NCI-H446 treated with DMSO at 0.1 percent for 48 hours (cell line): ENCODE measurements around the gene NPBWR2.

Experiments
- DNase-seq: peaks from one replicate; lab custom pipeline; 2025; lab: John Stamatoyannopoulos, UW

The NPBWR2 gene

DNA sequence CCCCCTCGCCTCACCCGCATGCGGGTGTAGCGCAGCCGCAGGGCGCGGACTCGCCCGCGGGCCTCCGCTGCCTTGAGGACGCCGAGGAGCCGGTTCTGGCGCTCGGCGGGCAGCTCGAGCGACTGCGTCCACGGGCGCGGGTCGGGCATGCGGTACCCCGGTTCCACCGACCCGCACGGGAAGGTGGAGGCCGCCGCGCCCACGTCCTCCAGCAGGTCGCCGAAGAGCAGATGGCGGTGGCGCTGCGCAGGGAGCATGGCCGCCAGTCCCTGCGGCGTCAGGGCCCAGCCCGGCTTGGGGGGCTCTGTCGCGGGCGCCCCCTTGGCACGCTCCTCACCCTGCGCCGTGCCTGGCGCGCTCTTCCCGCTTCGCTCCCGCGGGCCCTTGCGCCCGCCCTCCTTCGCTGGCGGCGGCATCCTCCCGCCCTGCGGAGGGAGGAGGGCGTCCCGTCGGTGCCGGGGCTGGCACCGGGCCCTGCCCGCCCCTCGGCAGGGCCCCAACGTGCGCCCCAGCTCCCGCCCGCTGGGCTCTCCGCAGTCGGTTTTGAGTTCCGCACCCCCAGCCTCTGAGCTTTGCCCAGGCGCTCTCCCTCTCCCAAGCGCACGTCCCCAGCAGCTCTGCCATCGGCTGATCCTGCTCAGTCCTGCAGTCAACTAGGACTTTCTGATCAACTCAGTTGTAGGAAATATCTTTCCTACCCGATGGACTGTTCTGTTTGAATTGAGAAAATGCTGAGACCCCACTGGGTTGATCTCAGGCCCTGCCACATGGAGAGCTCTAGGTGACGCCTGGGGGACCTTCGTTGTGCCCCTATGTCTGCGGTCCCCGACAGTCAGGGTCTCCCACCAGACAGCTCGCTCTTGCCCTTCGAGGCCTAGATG lies 23.3 kb downstream of the NPBWR2 start, which contains the start of gene LKAAEAR1:
Gene LKAAEAR1 (minus strand): TSS at position 595 of the 881 bp plus-strand sequence. CDS start 179 bp downstream, at position 416.
- DNase-seq: no peak

DNA sequence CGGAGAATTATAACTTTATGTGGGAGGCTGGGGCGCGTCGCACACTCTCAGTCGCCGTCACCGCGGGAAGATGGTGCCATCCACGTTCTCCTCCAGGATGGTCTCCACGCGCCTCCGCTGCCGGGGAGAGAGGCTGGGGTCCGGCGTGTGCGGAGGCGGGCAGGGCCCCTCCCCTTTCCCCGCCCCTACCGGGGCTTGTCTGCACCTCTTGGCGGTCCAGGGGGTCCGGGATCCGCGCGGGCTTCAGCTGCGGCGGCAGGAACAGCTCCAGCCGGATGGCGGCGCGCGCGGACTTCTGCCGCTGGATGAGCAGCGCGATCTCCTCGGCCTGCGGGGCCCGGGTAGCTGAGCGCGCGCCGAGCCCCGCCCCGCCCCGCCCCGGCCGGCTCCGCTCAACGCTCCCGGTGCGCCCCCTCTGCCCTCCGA lies 24.0 kb downstream of the NPBWR2 start:
- peak; percentile 55 for DNase-seq

DNA sequence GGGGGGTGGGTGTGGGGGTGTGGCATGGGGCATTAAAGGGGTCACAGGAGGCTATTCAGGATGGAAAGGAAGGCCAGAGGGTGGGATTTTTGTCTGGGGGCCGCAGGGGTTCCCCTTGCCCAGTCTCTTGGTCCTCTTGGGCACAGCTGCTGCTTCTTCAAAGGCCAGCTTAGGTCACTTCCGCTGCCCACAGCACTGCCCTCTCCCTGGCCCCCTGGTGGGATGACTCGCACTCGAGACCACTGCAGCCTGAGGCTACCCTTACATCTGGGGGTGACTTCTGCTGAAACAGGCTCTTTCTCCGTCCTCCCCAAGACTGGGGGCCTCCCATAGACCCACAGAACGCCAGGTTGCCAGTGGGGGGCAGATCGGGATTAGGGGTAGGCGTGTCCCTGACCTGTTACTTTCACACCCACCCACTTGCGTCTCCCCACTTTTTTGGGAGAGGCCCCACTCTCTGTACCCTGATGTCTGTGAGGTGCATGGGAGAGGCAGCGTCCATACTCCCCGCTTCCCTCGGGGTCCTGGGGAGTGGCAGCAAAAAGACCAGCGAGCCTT lies 24.5 kb downstream of the NPBWR2 start:
- DNase-seq: no peak

DNA sequence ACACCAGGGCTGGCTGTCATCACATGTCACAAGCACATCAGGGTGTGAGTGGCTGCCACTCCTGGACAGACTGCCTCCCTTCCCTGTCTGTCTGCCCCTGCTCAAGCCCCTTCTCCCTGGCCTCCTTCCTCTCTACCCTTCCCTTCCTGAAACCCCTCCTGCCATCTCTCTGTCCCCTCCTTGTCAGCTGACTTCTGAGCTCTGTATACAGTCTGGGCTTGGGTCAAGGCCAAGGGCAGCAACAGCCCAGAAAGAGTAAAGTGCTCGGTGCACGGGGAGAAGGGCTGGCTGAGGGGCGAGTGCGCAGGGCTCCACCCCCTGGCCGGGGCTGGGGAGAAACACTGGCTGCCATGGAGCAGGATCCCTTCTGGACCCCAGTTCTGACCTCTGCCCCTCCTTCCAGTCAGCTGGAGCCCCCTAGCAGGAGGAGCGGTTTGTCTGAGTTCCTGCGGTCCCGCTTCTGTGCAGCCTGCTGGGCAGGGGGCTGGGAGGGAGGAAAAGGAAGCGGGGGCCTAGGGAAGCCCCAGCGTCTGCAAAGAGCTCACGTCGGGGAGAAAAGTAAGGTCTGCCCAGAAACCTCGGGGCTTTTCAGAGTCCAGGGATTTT lies 25.1 kb downstream of the NPBWR2 start:
- DNase-seq: no peak

DNA sequence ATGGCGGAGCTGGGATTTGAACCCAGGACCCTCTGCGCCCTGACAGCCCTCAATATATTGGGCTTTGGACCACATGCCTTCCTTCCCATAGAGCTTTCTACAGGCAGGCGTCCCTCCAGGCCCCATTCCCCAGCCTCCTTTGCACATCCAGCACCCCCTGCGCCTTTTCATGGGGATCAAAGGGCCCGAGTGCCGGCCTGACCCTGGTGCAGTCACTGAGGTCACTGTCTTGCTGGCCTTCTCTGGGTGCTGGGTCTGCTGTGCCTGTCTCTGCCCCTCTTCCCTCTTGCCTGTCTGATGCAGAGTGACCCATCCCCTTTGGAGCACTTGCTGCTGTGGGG lies 25.8 kb downstream of the NPBWR2 start:
- no peak for DNase-seq

DNA sequence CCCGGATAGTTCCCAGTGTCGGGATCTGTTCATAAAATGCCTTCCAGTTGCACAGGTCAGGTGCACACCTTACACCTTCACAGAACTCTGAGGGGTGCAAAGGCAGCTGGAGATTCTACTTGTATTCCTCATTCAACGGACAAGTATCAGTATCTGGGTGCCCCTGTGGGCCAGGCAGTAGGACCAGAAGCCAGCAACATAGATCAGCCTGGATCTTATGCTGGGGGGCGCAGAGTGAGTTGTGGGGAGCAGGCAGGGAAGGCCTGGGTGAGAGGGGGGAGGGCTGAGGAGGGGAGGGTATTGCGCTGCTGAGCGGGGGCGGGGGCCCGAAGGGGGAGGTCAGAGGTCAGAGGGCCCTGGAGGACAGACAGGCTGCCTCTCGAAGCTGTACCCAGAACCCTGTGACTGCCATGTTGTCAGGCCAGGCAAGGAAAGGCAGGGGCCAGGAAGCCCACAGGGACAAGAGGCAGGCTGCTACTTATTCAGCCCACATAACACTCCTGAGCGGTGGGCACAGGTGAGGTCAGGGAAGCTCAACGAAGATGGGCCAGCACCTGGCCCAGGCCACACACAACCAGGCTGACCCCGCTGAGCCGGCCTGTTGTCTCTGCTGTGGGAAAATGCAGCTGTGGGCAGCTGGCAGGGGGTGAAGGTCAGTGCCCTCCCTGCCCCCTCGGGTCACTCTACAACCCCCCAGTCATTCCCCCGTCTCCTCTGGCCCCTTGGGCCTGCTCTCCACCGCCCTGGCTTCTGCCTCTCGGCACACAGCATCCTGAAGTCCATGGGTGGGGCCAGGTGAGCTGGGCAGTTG lies 26.3 kb downstream of the NPBWR2 start:
- no peak for DNase-seq

DNA sequence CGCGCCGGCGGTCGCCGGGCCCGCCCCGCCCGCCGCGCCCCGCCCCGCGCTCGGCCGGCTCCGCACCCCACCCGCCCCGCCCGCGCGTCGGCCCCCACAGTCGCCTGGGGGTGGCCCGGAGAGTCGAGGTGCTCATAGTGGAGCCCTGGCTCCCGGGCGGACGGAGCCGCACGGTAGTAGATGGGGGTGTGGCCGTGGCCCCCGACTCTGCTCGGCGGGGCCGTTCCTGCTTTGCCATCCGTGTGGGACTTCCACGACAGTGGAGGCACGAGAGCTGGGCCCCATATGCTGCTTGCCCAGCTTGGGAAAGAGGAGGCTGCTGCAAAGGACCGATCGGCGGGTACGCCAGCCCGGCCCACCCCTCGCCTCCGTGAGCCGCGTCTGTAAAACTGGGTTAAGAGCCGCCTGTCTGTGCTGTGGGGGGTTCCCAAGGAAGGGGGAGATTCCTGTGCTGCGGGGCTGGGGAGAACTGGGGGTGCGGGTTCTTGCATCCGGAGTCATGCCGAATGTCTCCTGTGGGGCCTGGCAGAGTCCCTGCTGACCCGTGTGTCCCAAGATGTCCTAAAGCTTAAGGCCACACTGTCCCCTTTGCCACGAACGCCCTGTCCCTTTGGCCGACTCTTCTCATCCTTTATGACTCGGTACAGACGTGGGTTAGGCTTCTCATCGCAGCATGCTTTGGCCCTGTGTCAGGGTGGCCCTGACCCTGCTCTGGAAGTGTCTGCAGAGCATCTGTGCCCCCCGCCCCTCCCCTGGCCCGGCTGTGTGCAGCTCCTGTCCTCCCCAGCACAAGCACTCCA lies 27.2 kb downstream of the NPBWR2 start, which contains the start of gene OPRL1:
Gene OPRL1 (plus strand): TSS at position 70 of the 800 bp plus-strand sequence. CDS start 12,639 bp downstream, outside the sequence.
- DNase-seq: no peak

DNA sequence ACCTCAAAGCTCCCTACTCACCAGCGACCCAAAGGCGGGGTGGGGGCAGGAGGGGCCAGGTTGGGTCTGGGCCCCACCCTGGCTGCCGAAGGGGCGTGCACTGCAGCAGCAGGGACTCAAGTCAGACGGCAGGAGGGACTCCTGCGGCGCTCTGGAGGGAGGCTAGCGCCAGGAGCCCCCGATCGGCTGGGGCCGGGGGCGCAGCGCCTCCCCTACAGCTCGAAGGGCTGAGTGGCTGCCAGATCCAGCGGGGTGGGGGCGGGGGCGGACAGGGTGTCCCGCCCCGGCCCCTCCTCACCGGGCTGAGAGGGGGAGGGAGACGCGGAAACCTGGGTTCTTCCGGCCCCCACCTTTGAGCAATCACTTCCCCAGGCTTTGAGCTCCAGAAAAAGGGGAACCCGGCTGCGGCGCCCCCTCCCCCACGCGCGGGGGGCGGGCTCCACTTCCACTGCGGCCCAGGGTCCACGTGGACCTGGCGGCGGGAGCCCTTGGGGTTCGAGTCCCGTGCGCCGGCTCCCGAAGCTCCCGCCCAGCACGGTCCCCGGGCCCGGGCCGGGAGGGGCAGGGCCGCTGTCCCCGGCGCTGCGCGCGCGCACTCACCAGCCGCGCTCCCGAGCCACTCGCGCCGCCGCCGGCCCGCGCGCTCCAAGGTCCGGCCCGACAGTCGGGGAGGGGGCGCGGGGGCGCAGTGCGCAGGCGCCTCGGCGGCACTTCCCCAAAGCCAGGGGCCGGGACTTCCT lies 27.9 kb downstream of the NPBWR2 start, which contains the start of gene RGS19:
Gene RGS19 (minus strand): TSS at position 246 of the 740 bp plus-strand sequence. CDS start 2,632 bp downstream, outside the sequence.
- peak; percentile 35 for DNase-seq

DNA sequence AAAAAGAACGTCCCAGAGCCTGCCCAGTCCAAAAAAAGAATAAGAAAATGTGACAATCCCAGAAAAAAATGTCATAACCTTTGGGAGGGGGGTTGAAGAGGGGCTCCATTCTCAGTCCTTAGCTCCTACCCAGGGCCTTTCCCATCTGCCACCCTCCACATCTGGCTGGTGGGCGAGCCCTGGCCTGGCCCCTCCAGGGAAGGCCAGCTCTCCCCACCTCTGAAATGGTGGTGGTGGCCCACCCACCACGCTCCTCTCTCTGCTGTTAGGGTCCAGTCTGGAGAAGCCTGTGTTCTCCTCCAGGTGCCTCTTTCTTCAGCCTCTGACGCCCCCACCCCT lies 28.5 kb downstream of the NPBWR2 start:
- DNase-seq: no peak

DNA sequence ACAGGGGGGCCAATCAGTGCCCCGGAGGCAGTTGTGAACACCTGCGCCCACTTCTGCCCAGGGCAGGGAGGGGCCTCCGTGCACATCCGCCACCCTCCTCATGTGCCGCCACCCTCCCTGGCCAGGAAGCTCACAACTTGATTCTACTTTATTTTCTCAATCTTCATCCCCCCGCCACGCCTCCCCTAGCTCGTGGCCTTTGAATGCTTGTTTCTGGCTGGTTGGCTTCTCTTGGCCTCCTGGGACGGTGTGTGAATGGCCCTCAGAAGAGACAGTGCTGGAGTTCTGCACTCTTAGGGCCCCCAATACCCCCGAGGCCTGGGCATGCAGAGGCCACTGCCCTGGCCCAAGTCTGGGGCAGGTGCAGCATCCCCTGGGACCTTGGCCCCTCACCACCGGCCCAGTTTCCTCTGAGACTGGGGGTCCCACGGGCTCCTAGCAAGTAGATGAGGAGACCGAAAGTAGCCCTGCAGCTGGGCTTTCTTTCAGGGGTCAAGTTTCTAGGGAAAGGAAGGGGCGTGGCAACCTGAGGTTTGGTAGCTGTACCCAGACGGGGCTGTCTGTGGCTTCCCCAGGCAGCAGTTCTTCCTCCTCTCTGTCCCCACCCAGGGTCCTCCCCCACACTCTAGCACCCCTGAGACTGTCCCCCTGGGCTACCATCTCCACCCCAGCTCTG lies 29.4 kb downstream of the NPBWR2 start:
- no peak for DNase-seq

DNA sequence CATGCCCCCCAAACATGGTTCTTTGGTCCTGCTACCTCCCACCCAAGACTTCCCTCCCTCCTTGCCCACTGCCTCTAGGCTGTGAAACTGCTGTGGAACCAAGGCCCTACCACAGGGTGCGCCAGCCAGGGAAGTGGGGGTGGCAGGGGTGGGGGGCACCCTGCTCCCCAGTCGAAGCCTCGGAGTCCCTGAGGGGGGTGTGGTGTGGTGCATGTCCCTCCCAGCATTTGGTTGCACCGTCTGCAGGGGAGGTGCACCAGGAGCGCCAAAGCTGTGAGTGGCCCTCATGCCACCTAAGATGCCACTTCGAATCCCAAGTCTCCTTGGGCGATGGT lies 29.9 kb downstream of the NPBWR2 start:
- no peak for DNase-seq

DNA sequence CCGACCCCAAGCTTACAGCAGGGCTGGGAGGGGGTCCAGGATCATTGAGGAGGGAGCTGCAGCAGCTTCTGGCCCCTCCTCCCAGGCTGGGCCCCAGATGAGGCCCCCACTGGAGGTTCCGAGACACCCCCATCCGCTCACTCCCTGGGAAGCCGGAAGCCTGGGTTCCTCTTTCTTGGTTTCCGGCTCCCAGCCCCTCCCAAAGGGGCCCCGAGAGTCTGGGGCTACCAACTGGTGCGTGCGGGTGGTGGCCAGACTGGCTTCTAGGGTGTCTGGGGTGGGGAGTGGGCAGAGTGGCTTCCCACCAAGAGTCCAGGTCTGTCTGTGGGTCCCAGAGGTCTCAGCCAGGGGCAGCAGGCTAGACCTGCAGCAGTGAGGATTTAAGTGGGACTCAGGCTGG lies 30.3 kb downstream of the NPBWR2 start:
- no peak for DNase-seq

DNA sequence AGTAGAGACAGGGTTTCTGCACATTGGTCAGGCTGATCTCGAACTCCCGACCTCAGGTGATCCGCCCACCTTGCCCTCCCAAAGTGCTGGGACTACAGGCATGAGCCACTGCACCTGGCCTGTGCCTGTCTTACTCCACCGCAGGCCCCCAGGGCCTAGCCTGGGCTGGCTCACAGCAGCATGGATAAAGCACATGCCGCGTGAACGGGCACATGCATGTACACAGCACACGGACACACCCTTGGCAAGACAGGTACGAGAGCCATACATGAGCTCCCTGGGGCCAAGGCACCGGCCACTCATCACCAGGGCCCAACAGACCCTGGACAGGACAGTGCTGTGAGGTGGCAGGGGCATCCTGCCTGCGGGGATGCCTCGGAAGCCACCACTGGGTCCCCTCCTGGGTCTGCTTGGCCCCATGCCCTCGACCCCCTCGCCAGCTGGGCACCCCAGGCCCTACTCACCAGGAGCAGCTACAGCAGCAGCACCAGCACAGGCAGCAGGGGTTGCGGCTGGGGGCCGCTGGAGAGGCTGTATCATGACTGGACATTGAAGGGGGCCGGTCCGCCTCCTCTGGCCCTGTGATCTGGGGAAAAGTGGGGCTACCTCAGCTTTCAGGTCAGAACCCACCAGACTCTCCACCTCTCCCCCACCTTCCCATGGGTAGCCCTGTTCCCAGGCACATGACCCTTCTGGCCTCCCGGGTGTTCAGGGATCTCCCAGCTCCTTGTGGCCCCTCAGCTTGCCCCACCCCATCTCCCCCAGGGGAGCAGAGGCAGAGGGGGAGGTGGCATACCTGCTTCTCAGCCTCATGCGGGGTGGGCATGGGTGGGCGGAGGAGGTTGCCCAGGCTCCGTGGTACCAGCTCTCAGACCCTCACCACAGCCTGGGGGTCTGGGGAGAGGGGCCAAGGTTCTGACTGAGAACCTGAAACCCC lies 31.0 kb downstream of the NPBWR2 start:
- DNase-seq: no peak

DNA sequence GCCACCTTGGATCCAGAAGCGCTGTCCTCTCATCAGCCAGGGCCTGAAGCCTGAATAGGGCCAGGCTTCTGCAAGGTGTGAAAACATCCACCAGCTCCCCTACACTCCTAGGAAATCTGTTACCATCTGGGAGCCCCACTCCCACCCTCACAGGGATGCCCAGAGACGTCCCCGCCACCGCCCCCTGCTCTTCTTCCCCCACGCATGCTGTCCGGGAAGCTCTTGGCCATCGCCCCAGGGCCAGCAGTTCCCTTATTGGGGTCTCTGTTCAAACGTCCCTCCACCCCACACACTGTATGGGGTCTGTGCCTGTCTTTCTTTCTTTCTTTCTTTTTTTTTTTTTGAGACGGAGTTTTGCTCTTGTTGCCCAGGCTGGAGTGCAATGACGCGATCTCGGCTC lies 31.8 kb downstream of the NPBWR2 start:
- DNase-seq: no peak

DNA sequence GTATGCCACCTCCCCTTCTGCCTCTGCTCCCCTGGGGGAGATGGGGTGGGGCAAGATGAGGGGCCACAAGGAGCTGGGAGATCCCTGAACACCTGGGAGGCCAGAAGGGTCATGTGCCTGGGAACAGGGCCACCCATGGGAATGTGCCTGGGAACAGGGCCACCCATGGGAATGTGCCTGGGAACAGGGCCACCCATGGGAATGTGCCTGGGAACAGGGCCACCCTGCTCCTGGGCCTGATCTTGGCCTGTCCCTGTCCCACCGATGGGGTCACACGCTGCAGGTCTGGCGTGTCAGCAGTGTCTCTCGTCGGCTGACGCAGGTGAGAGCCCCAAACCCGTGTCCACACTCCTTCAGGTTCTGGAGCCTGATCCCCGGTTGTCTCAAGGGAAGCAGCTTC lies 32.4 kb downstream of the NPBWR2 start:
- DNase-seq: no peak

DNA sequence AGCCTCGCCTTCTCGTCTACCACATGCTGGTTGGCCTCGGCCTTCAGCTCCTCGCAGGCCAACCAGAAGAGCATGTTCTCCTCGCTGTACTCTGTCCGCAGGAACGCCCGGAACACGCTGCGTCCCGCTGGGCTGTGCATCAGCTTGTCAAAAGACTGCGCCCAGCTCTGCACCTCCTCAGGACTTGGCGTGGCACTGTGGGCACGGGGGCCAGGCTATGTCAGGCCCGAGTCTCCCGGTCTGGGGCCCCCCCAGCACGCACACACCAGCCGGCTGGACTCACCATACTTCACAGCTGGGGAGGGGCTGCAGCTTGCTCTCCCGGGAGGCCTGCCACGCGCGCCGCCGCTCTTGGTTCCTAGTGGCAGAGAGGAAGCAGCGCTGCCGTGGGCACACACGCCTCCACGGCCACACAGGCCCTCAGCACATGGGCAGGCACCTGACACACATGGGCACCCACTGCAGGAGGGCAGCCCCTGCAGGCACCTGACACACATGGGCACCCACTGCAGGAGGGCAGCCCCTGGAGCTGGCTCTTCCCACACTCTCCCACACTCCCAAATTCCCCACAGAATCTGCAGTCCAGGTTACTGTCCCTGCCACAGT lies 33.1 kb downstream of the NPBWR2 start:
- DNase-seq: no peak

DNA sequence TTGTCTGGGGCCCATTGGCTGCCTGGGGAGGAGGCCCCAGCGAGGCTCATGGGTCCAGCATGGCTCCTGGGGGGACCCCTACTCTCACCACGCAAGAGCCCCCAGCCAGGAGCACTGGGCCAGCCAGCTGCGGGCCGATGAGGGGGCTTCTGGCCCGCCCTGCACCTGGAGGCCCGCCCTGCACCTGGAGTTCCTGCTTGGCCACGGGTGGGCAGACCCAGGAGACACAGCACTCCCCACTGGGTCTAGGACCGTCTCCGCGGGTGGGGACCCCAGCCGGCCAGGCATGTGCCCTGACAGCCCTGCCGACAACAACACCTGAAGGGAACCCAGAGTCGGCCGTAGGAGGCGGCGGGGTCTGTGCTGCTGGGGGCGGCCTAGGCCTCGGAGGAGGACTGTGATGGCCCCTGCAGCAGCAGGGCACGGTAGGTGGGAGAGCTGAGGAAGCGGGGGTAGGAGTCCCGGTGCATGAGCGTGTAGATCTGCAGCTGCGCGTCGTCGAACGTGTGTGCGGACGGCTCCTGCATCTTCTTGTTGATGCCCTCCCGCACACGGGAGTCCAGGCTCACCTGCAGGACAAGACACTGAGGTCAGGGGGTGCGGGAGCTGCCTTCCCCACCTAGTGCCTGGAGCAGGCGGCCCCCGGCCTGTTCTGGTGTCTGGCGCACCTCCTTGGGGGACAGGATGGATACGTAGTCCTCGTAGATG lies 33.7 kb downstream of the NPBWR2 start:
- no peak for DNase-seq

DNA sequence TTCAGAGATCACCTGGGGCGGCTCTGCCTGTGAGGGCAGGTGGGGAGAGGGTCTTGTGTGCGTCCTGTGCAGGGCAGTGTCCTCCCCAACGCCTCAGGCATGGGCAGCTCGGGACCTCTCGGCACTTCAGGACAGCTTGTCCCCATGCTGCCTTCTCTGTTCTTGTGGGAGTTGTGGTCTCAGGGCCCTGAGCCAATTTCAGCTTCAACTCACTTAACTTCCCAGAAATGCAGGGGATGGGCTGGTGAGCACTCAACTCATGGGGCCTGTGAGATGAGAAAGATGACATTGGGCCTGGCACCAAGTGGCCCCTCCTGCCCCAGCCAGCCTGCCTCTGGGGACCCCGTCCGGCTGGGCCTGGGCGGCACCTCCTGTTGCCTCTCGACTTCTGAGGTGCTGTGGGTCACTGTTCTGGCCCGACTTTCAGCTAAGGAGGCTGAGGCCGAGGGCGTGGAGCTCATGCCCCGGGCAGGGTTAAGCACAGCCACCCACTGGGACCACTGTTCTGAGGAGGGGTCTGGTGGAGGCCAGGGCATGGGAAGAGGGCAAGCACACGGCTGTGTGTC lies 34.8 kb downstream of the NPBWR2 start:
- DNase-seq: no peak
